HepG2 (cell line): Measurements from ENCODE around the gene ST6GALNAC6. TPM values are rescaled to one million over a fixed set of nuclear protein-coding genes. Genes with fewer than 3 reads are reported as not detected.

Experiments used
- ARNTL ChIP-seq: sonication (generic); formaldehyde crosslinking; IDR thresholded peaks from 2 replicates; pipeline ENCODE4 v1.4.0; 2020; ENCODE audit warnings: mild to moderate bottlenecking, missing genetic modification reagents
- ELF3 ChIP-seq: IDR thresholded peaks from 2 replicates; pipeline ENCODE4 v1.6.1; 2016; ENCODE audit warnings: missing genetic modification reagents, missing compliant biosample characterization
- HNRNPH1 ChIP-seq: fragments of 200-400 bp; formaldehyde crosslinking; optimal IDR thresholded peaks from 2 replicates; pipeline ENCODE3; 2017; ENCODE audit warnings: mild to moderate bottlenecking, low read depth, low read length
- HNRNPL ChIP-seq: fragments of 200-400 bp; formaldehyde crosslinking; IDR thresholded peaks from 2 replicates; pipeline ENCODE4 v1.6.1; 2017; ENCODE audit warnings: mild to moderate bottlenecking, low read depth, low read length
- IRF2 ChIP-seq: IDR thresholded peaks from 2 replicates; pipeline ENCODE4 v1.6.1; 2018; ENCODE audit warnings: missing genetic modification reagents, missing compliant biosample characterization
- ISX ChIP-seq: sonication (generic); formaldehyde crosslinking; conservative IDR thresholded peaks from 2 replicates; pipeline ENCODE4 v1.5.0; 2020; ENCODE audit warnings: missing genetic modification reagents
- POLR2A ChIP-seq, 2 experiments: IDR thresholded peaks; 2 replicates each; pipeline ENCODE4 v1.6.1; 2011; ENCODE audit warnings: low read depth in 2 of 2, low read length in 2 of 2, mild to moderate bottlenecking in 1 of 2, moderate library complexity in 1 of 2; ENCODE audit not compliant: insufficient read depth in 1 of 2
- ZBTB38 ChIP-seq: sonication (generic); formaldehyde crosslinking; IDR thresholded peaks from 2 replicates; pipeline ENCODE4 v1.5.1; 2020; ENCODE audit warnings: mild to moderate bottlenecking, missing genetic modification reagents
- ZBTB7A ChIP-seq: sonication (generic); formaldehyde crosslinking; IDR thresholded peaks from 2 replicates; pipeline ENCODE4 v1.8.0; 2022; ENCODE audit warnings: mild to moderate bottlenecking, missing genetic modification reagents
- ZNF572 ChIP-seq: sonication (generic); formaldehyde crosslinking; IDR thresholded peaks from 2 replicates; pipeline ENCODE4 v1.5.1; 2020; ENCODE audit warnings: mild to moderate bottlenecking, missing genetic modification reagents
- ZNF589 ChIP-seq: sonication (generic); formaldehyde crosslinking; conservative IDR thresholded peaks from 2 replicates; pipeline ENCODE4 v1.8.0; 2022; ENCODE audit warnings: mild to moderate bottlenecking, moderate library complexity, missing genetic modification reagents
- ZNF598 ChIP-seq: sonication (generic); formaldehyde crosslinking; IDR thresholded peaks from 2 replicates; pipeline ENCODE4 v1.5.1; 2020; ENCODE audit warnings: mild to moderate bottlenecking, missing genetic modification reagents, borderline replicate concordance
- polyA plus RNA-seq, 8 experiments: library from polyadenylated mRNA; depleted of rRNA in 3 of 8; stranded (reverse) in 7 of 8; unstranded in 1 of 8; fragments of >200 nt; fragmentation: Illumina TruSeq in 4 of 8; extraction: Trizol in 4 of 8; gene quantifications; 2 replicates each; pipeline versions ENCODE4 v1.2.1 to v1.2.3, GENCODE V29; 2011 to 2016; ENCODE audit warnings: low read depth in 4 of 8, missing spikeins in 1 of 8, mixed read lengths in 1 of 8; ENCODE audit not compliant: insufficient read depth in 1 of 8
- total RNA-seq, 5 experiments: library from RNA; depleted of rRNA; stranded (reverse); fragments of >200 nt; fragmentation: Illumina TruSeq; extraction: Trizol; gene quantifications; 2 replicates each; pipeline ENCODE4 v1.2.3, GENCODE V29; 2016; ENCODE audit warnings: low read depth in 1 of 5
- TF ChIP-seq, protein P1 (sequence below): sonication (generic); formaldehyde crosslinking; IDR thresholded peaks from 2 replicates; pipeline ENCODE4 v1.8.1; 2023; ENCODE audit warnings: mild to moderate bottlenecking, inconsistent platforms, moderate library complexity, missing genetic modification reagents, borderline replicate concordance
- TF ChIP-seq, protein P2 (sequence below): sonication (generic); formaldehyde crosslinking; IDR thresholded peaks from 2 replicates; pipeline ENCODE4 v1.4.0; 2020; ENCODE audit warnings: missing genetic modification reagents
- TF ChIP-seq, protein P3 (sequence below): sonication (generic); formaldehyde crosslinking; IDR thresholded peaks from 2 replicates; pipeline ENCODE4 v1.8.0; 2022; ENCODE audit warnings: missing genetic modification reagents, mild to moderate bottlenecking, moderate library complexity, borderline replicate concordance
- TF ChIP-seq, protein P4 (sequence below): sonication (generic); formaldehyde crosslinking; IDR thresholded peaks from 2 replicates; pipeline ENCODE4 v1.8.1; 2023; ENCODE audit warnings: mild to moderate bottlenecking, missing genetic modification reagents, borderline replicate concordance
- TF ChIP-seq, protein P5 (sequence below): sonication (generic); formaldehyde crosslinking; IDR thresholded peaks from 2 replicates; pipeline ENCODE4 v1.5.0; 2020; ENCODE audit warnings: missing genetic modification reagents
- TF ChIP-seq, protein P6 (sequence below): IDR thresholded peaks from 2 replicates; pipeline ENCODE4 v1.6.1; 2016; ENCODE audit warnings: low read depth, missing genetic modification reagents, missing compliant biosample characterization

Gene ST6GALNAC6
- total and polyA plus RNA-seq, 2 of the 13 experiments (the other 11 are each of a cell fraction or from before 2014, with no cell fraction given), result 18.5 to 65.4 TPM

DNA sequence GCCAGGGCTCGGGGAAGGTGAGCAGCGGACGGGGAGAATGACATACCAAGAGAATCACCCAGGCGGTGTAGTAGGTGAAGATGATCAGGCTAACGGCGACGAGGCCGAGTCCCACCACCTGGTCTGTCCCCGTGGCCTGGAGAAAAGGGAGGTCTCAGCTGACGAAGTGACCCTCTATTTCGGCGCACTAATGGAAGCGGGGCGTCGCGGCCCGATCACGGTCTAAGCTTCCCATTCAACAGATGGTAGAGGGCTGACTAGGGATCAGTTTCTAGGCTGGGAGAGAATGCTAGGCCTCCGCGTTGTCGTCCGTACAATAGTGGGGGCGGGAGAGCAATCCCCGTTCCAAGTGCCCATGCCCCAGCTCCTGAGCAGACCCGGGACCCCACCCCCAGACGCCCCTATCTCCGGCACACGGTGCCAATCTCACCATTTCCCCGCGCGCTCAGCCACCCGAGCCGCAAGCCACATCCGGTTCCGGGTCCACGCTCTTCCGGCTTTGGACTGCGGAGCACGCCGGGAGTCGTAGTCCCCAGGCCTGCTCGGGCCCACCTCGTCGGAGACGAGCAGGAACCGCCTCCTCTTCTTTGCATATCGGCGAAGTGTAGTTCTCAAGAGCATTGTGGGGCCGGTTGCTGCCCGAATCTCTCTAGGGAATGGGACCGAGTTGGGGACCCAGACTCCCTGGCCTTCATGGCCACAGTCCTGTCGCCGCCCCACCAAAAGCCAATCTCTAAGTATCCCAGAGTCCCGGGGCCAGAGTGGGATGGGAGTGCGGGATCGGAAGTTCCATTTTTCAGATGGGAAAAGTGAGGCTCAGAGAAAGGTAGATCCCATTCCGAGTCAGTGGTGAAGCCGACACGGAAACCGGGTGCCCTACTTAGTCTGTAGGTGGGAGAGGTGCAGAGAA is 38.2 kb upstream of the ST6GALNAC6 start, which contains the start of gene DPM2 (continued):
- TF ChIP-seq POLR2A (IDR thresholded peaks at IDR 0.05; ENCODE audit: insufficient read depth in 1 of 2, low read depth in 2 of 2, low read length in 2 of 2) (peak; percentile 50 to 71), HNRNPH1 (no peak), ZNF598 (CRISPR knock-in tag) (0 out of 2 replicates have a peak, but pooled peaks have one; percentile 46), ELF3 (CRISPR knock-in tag) (peak; percentile 76), ZBTB7A (CRISPR knock-in tag) (no peak), ZNF572 (CRISPR knock-in tag) (peak; percentile 88; the same call in 1 of the 2 replicates), HNRNPL (no peak; the same call in none of the 2 replicates), ARNTL (CRISPR knock-in tag) (no peak), ZNF589 (CRISPR knock-in tag) (no peak), ZBTB38 (CRISPR knock-in tag) (no peak), ISX (CRISPR knock-in tag) (0 out of 2 replicates have a peak, but pooled peaks have one; percentile 28), IRF2 (CRISPR knock-in tag) (peak; percentile 86)
- TF ChIP-seq, protein P1, sequence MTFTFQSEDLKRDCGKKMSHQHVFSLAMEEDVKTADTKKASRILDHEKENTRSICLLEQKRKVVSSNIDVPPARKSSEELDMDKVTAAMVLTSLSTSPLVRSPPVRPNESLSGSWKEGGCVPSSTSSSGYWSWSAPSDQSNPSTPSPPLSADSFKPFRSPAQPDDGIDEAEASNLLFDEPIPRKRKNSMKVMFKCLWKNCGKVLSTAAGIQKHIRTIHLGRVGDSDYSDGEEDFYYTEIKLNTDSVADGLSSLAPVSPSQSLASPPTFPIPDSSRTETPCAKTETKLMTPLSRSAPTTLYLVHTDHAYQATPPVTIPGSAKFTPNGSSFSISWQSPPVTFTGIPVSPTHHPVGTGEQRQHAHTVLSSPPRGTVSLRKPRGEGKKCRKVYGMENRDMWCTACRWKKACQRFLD, result no peak
- TF ChIP-seq, protein P2, sequence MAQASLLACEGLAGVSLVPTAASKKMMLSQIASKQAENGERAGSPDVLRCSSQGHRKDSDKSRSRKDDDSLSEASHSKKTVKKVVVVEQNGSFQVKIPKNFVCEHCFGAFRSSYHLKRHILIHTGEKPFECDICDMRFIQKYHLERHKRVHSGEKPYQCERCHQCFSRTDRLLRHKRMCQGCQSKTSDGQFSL (CRISPR knock-in tag), result no peak
- TF ChIP-seq, protein P3, sequence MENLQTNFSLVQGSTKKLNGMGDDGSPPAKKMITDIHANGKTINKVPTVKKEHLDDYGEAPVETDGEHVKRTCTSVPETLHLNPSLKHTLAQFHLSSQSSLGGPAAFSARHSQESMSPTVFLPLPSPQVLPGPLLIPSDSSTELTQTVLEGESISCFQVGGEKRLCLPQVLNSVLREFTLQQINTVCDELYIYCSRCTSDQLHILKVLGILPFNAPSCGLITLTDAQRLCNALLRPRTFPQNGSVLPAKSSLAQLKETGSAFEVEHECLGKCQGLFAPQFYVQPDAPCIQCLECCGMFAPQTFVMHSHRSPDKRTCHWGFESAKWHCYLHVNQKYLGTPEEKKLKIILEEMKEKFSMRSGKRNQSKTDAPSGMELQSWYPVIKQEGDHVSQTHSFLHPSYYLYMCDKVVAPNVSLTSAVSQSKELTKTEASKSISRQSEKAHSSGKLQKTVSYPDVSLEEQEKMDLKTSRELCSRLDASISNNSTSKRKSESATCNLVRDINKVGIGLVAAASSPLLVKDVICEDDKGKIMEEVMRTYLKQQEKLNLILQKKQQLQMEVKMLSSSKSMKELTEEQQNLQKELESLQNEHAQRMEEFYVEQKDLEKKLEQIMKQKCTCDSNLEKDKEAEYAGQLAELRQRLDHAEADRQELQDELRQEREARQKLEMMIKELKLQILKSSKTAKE, result no peak
- TF ChIP-seq, protein P4, sequence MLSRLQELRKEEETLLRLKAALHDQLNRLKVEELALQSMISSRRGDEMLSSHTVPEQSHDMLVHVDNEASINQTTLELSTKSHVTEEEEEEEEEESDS (CRISPR knock-in tag), result no peak
- TF ChIP-seq, protein P5, sequence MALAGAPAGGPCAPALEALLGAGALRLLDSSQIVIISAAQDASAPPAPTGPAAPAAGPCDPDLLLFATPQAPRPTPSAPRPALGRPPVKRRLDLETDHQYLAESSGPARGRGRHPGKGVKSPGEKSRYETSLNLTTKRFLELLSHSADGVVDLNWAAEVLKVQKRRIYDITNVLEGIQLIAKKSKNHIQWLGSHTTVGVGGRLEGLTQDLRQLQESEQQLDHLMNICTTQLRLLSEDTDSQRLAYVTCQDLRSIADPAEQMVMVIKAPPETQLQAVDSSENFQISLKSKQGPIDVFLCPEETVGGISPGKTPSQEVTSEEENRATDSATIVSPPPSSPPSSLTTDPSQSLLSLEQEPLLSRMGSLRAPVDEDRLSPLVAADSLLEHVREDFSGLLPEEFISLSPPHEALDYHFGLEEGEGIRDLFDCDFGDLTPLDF (CRISPR knock-in tag), result peak; percentile 81; the same call in 1 of the 2 replicates
- TF ChIP-seq, protein P6, sequence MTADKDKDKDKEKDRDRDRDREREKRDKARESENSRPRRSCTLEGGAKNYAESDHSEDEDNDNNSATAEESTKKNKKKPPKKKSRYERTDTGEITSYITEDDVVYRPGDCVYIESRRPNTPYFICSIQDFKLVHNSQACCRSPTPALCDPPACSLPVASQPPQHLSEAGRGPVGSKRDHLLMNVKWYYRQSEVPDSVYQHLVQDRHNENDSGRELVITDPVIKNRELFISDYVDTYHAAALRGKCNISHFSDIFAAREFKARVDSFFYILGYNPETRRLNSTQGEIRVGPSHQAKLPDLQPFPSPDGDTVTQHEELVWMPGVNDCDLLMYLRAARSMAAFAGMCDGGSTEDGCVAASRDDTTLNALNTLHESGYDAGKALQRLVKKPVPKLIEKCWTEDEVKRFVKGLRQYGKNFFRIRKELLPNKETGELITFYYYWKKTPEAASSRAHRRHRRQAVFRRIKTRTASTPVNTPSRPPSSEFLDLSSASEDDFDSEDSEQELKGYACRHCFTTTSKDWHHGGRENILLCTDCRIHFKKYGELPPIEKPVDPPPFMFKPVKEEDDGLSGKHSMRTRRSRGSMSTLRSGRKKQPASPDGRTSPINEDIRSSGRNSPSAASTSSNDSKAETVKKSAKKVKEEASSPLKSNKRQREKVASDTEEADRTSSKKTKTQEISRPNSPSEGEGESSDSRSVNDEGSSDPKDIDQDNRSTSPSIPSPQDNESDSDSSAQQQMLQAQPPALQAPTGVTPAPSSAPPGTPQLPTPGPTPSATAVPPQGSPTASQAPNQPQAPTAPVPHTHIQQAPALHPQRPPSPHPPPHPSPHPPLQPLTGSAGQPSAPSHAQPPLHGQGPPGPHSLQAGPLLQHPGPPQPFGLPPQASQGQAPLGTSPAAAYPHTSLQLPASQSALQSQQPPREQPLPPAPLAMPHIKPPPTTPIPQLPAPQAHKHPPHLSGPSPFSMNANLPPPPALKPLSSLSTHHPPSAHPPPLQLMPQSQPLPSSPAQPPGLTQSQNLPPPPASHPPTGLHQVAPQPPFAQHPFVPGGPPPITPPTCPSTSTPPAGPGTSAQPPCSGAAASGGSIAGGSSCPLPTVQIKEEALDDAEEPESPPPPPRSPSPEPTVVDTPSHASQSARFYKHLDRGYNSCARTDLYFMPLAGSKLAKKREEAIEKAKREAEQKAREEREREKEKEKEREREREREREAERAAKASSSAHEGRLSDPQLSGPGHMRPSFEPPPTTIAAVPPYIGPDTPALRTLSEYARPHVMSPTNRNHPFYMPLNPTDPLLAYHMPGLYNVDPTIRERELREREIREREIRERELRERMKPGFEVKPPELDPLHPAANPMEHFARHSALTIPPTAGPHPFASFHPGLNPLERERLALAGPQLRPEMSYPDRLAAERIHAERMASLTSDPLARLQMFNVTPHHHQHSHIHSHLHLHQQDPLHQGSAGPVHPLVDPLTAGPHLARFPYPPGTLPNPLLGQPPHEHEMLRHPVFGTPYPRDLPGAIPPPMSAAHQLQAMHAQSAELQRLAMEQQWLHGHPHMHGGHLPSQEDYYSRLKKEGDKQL (CRISPR knock-in tag), result no peak
